Stimulated activated naive CD8-positive, alpha-beta T cell treated with anti-CD3 and anti-CD28 coated beads, Interleukin-15, amount 100 ng/mL, for 72 hours (primary cell): Measurements from ENCODE around the gene IGFN1.

ENCODE experiments used
- ATAC-seq: fragments of 150-1000 bp; cut with Tn5 transposase; 2 replicates; pipeline ENCODE4 v1.10.0; 2021; ENCODE audit warnings: mild to moderate bottlenecking, moderate library complexity
- DNase-seq, 2 donors: peaks; one replicate each; pipeline ENCODE4 v3.0.0; 2021 to 2022
- H3K27ac Mint-ChIP-seq, 2 donors: one replicate each; pipeline ENCODE4 v1.8.0; 2022; ENCODE audit warnings: mild to moderate bottlenecking in 2 of 2, mixed read lengths in 2 of 2, moderate library complexity in 2 of 2
- H3K27me3 Mint-ChIP-seq: one replicate; pipeline ENCODE4 v1.8.0; 2022; ENCODE audit warnings: mixed read lengths
- H3K4me1 Mint-ChIP-seq: one replicate; pipeline ENCODE4 v1.8.0; 2022; ENCODE audit warnings: mild to moderate bottlenecking, mixed read lengths
- H3K4me3 Mint-ChIP-seq, 2 donors: one replicate each; pipeline ENCODE4 v1.8.0; 2022; ENCODE audit warnings: mild to moderate bottlenecking in 2 of 2, mixed read lengths in 2 of 2, moderate library complexity in 1 of 2
- H3K9me3 Mint-ChIP-seq, 2 donors: one replicate each; pipeline ENCODE4 v1.8.0; 2022; ENCODE audit warnings: mixed read lengths in 2 of 2

The IGFN1 gene

DNA sequence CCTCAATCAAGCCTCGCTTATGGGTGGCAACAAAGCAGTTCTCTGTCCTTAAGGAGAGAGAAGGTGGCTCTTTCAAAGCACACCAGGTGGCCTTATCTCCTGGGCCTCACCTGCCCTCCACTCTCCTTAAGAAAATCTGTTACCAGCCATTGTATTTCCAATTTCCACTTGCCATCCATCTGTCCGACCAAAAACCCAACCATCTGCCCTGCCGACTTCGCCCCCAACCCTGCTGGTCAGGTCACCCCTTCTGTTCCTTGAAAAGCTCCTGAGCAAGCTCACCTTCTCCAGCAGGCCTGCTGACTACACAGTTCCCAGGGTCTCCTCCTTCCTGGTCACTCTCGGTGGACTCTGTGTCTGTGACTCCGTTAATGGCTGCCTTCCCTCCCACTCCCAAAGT lies 619 bp upstream of the IGFN1 start:
- no peak overlapping the region for H3K27ac Mint-ChIP-seq
- no peak overlapping the region for H3K4me3 Mint-ChIP-seq
- peaks cover 8% of the 10 kb centered on the region for H3K4me1 Mint-ChIP-seq
- peaks cover 33% of the 10 kb centered on the region for H3K27me3 Mint-ChIP-seq
- ATAC-seq, result no peak
- no peak for DNase-seq
- no peaks in the 10 kb centered on the region for H3K9me3 Mint-ChIP-seq

DNA sequence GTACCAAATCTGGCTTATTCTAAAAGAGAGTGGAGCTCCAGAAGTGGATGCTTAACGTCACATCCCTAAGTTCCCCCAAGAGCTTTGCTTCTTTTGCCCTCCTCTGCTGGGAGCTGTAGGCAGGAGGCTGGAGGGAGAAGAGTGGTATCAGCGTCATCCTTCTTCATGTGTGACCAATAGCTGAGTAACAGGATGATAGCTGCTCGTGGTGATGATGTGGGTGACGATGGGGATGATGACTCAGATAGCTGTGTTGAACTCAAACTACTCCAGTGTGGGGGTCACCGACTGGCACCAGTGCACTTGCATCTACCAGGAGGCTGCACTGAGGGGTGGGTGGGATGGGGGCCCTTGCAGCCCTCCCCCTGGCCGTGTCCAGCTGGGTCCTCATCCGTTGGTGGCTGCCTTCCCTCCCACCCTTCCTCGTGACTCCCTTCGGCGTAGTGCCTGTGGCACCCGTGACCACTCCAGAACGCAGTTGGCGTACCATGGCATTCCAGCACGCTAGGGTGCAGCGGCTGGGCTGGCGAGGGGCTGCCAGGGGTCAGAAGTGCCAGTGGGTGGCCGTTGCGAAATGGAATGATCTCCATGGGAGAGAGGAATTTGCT lies 1.1 kb downstream of the IGFN1 start:
- Mint-ChIP-seq H3K27me3 (peaks cover 30% of the 10 kb centered on the region), H3K4me3 (no peak overlapping the region), H3K4me1 (peaks cover 8% of the 10 kb centered on the region), H3K9me3 (no peaks in the 10 kb centered on the region), H3K27ac (peak overlapping the region in 1 of 2 donors; percentile 36)
- ATAC-seq (peak; percentile 92), DNase-seq (peak in 1 of 2 donors; percentile 41)

DNA sequence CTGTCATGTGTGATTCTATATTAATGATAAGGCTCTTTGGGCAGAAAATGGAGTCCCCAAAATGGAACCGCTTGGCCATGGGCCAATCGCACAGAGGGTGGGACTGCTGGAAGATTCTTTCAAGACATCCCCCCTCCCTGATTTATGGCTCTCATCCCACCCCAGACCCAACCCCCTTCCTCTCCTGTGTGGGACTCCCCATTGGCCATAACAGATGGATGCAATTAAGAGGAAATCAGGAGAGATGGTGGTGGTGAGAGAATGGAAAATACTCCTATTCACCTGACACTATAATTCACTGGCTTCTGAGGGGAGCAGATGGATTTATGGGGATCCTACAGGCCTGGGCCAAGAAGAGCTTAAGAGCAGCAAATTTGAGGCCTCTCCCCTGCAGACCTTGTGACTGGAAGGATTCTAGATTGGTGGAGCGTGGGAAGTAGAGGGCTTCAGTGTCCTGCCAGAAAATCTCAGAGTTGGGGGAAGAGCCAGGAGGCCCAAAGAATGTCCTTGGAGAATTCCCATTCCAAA lies 1.7 kb downstream of the IGFN1 start:
- DNase-seq, result no peak
- Mint-ChIP-seq H3K4me3 (no peak overlapping the region), H3K9me3 (no peaks in the 10 kb centered on the region), H3K27ac (no peak overlapping the region), H3K4me1 (peaks cover 8% of the 10 kb centered on the region), H3K27me3 (peaks cover 30% of the 10 kb centered on the region)
- ATAC-seq, result no peak

DNA sequence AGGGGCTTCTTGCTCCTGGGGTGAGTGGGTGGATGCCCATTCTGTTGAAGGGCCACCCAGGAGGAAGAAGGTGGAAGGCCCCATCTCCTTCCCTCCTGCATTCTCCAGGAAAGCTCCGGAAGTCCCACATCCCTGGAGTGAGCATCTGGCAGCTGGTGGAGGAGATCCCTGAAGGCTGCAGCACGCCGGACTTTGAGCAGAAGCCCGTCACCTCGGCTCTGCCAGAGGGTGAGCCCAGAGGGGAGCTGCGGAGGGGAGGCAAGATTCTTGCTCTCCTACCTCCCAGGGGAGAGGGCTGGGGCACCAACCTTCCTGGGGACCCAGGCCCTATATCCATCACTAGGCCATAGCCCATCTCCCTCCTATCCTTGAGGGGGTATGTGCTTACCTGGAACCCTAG lies 3.4 kb downstream of the IGFN1 start:
- peaks cover 8% of the 10 kb centered on the region for H3K4me1 Mint-ChIP-seq
- peaks cover 28% of the 10 kb centered on the region for H3K27me3 Mint-ChIP-seq
- H3K27ac Mint-ChIP-seq, result no peak overlapping the region
- H3K4me3 Mint-ChIP-seq, result no peak overlapping the region
- no peaks in the 10 kb centered on the region for H3K9me3 Mint-ChIP-seq
- DNase-seq (no peak), ATAC-seq (no peak)

DNA sequence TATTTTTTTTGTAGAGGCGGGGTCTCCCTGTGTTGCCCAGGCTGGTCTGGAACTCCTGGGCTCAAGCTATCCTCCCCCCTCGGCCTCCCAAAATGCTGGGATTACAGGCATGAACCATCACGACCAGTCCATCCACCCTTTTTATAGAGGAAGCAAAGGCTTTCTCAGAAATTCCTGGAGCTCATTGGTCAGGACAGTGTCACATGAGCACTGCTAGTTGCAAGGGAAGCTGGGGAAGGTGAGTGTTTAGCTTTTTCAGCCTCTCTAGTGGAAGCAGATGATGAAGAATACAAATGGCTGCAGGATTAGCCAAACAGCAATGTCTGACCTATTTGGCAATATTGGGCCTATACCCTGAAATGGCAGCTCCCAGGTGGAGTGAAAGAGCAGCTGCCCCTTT lies 8.0 kb downstream of the IGFN1 start:
- no peak overlapping the region for H3K27ac Mint-ChIP-seq
- H3K4me1 Mint-ChIP-seq, result no peaks in the 10 kb centered on the region
- no peak overlapping the region for H3K4me3 Mint-ChIP-seq
- ATAC-seq (no peak), DNase-seq (no peak)
- no peaks in the 10 kb centered on the region for H3K9me3 Mint-ChIP-seq
- no peaks in the 10 kb centered on the region for H3K27me3 Mint-ChIP-seq

DNA sequence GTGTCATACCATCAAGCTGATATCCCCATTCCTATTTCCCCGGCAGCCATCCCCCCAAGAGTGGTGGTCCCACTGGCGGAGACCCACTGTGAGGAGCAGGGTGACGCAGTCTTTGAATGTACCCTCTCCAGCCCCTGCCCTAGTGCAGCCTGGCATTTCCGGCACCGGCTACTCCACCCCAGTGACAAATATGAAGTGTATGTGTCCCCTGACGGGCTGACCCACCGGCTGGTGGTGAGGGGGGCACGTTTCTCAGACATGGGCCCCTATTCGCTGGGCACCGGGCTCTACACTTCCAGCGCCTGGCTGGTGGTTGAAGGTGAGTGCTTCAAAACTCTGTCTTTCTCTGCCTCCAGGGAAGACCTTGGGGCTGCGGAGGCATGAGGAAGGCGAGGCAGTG lies 14.4 kb downstream of the IGFN1 start:
- no peak for ATAC-seq
- no peaks in the 10 kb centered on the region for H3K9me3 Mint-ChIP-seq

DNA sequence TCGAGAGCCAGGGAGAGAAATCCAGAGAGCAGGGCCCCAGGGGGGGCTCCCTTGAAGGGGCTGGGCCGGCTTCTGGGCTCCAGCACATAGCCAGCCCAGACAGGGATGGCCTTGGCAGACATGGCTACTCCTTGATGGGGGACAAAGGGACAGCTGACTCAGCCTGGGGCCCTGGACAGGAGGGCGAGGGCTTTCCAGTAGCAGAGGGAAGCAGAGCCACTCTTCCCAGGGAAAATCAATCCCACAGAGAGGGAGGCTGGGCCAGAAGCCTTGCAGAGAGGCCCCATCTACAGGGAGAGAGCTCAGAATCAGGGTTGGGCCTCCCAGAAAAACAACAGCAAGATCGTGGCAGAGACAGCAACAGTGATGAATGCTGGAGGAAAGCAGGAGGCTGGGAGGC lies 15.6 kb downstream of the IGFN1 start:
- Mint-ChIP-seq H3K9me3 (no peaks in the 10 kb centered on the region), H3K4me3 (no peak overlapping the region), H3K4me1 (no peaks in the 10 kb centered on the region), H3K27ac (peak overlapping the region in 1 of 2 donors; percentile 16), H3K27me3 (peaks cover 40% of the 10 kb centered on the region)
- DNase-seq (no peak), ATAC-seq (no peak)

More for the DNA sequence above, 14.4 kb downstream of the IGFN1 start:
- Mint-ChIP-seq H3K27me3 (peaks cover 29% of the 10 kb centered on the region), H3K4me3 (no peak overlapping the region), H3K27ac (no peak overlapping the region), H3K4me1 (no peaks in the 10 kb centered on the region)
- no peak for DNase-seq

DNA sequence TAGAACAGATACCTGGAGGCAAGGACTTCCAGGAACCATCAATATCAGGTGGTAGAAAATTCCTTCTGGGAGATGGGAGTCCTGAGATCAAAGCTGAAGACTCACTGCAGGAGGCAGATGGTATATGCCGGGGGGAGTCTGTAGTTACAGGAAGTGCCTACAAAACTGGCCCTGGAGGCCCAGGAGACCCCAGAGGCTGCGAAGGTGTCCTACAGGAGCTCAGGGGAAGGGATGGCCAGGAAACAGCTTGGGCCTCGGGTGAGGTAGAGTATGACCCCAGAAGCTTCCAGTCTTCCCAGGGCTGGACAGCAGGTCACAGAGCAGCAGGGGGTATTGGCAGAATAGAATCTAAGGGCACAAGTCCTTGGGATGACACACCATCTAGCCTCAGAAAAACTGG lies 16.4 kb downstream of the IGFN1 start:
- peaks cover 49% of the 10 kb centered on the region for H3K27me3 Mint-ChIP-seq
- DNase-seq (no peak), ATAC-seq (no peak)
- no peaks in the 10 kb centered on the region for H3K4me1 Mint-ChIP-seq
- H3K9me3 Mint-ChIP-seq, result no peaks in the 10 kb centered on the region
- no peak overlapping the region for H3K4me3 Mint-ChIP-seq
- no peak overlapping the region for H3K27ac Mint-ChIP-seq

DNA sequence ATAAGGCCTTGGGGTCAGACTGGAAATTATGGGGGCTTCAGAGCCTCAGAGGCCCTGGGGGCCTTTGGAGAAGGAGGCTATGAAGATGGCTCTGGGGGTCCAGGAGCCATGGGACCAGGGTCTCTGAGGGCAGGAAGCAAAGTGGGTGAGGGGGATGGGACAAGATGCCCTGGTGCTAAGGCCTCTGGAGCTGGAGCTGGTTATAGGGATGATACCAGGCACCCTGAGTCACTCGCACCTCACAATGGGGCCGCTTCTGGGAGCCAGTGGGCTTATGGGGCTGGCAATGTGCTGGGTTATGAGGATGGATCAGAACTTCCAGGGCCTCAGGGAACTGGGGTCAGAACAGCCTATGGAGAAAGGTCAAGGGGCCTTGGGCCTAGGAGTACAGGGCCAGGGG lies 17.6 kb downstream of the IGFN1 start:
- no peak overlapping the region for H3K27ac Mint-ChIP-seq
- H3K27me3 Mint-ChIP-seq, result peaks cover 58% of the 10 kb centered on the region

DNA sequence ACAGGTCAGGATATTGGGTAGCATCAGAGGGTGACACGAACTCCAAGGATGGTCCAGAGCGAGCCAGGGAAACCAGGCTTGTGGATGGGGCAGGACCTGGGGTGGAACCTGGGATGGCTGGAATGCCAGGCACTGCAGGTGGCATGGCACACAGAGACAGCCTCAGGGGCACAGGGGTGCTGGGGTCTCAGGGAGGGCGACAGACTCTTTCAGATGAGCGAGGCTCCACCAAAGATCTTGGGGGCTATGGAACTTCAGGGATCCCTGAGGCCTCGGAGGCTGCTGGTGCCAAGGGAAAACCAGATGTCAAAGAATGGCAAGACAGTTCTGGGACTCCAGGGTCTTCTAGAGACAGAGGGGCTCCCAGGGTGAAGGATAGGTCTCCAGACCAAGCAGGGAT lies 21.4 kb downstream of the IGFN1 start:
- Mint-ChIP-seq H3K4me3 (no peak overlapping the region), H3K9me3 (no peaks in the 10 kb centered on the region), H3K27me3 (peaks cover 47% of the 10 kb centered on the region), H3K27ac (peak overlapping the region in 1 of 2 donors; percentile 14), H3K4me1 (no peaks in the 10 kb centered on the region)
- peak in 1 of 2 donors; percentile 6 for DNase-seq
- no peak for ATAC-seq

More for the DNA sequence above, 17.6 kb downstream of the IGFN1 start:
- H3K4me1 Mint-ChIP-seq, result no peaks in the 10 kb centered on the region
- ATAC-seq, result no peak
- no peak overlapping the region for H3K4me3 Mint-ChIP-seq
- no peaks in the 10 kb centered on the region for H3K9me3 Mint-ChIP-seq
- DNase-seq, result no peak

DNA sequence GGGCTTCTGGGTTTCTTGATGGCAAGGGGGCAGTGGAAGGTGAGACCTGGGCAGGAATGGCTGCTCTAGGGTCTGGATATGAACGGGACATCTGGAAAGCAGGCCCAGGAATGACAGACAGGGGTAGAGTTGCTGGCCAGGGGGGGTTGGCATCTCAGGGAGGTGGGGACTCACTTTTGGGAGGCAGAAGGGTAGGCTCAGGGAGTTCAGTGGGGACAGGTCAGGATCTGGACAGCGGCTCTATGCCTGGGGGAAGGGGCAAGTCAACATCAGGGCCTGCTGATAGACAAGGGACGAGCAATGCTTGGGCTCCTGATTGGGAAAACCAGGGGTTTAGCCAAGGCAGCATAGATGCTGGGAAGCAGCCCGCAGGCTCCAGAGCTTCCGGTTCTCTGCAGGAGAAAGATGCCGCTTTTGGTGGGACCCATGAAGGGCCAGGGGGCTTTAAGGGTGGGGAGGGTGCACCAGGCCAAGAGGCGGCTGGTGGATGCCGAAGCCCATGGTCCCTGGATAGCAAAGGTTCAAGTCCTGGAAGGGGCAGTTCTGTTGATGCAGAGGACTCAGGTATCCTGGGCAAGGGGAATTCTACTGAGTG lies 21.9 kb downstream of the IGFN1 start:
- Mint-ChIP-seq H3K4me1 (no peaks in the 10 kb centered on the region), H3K4me3 (no peak overlapping the region), H3K9me3 (no peaks in the 10 kb centered on the region), H3K27me3 (peaks cover 47% of the 10 kb centered on the region), H3K27ac (peak overlapping the region in 1 of 2 donors; percentile 14)
- ATAC-seq (no peak), DNase-seq (peak in 1 of 2 donors; percentile 7)

DNA sequence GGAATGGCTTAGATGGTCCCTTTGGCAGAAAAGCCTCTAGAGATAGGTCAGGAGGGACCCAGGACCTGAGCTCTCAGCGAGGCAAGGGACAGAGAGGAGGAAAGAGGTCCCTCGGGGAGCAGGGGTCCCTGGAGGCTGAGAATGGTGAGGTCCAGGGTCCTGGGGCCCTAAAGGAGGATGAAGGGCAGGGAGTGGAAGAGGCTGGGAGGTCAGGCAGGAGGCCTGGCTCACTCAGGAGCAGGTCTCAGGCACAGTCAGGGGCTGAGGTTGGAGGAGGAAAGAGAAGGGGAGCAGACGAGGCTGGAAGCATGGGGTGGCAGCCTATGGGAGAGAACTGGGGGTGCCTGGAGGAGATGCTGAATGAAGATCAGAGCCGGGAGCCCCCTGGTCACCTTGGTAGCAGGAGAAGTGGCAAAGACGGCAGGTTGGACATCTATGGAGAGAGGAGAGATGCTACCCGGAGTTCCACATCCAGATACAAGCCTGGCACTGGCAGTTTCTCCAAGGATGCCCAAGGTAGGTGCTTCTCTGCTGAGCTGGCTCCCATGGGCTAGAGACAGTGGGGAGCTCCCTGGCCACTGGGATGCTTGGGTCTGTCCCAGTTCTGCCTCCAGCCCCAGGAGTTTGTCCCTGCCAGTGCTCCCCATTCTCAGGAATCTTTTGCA lies 22.6 kb downstream of the IGFN1 start:
- DNase-seq (peak in 1 of 2 donors; percentile 4), ATAC-seq (no peak)
- Mint-ChIP-seq H3K4me1 (no peaks in the 10 kb centered on the region), H3K27ac (no peak overlapping the region), H3K9me3 (no peaks in the 10 kb centered on the region), H3K4me3 (no peak overlapping the region), H3K27me3 (peaks cover 47% of the 10 kb centered on the region)

DNA sequence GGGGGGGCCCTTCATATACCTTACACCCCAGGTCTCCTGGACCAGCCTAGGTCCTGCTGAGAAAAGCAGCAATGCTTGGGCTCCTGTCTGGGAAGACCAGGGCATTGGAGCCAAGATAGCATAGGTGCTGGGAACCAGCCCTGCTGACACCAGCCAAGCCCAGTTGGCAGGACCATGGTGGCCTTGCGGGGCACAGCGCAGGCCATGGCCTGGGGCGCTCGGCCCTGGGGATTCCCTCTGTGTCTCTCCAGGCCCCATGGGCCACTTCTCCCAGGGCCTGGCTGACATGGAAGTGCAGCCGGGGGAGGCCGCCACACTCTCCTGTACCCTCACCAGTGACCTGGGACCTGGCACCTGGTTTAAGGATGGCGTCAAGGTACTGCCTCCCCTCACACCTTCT lies 23.3 kb downstream of the IGFN1 start:
- Mint-ChIP-seq H3K9me3 (no peaks in the 10 kb centered on the region), H3K27me3 (peaks cover 40% of the 10 kb centered on the region), H3K4me1 (no peaks in the 10 kb centered on the region), H3K4me3 (no peak overlapping the region), H3K27ac (no peak overlapping the region)
- no peak for ATAC-seq
- no peak for DNase-seq

DNA sequence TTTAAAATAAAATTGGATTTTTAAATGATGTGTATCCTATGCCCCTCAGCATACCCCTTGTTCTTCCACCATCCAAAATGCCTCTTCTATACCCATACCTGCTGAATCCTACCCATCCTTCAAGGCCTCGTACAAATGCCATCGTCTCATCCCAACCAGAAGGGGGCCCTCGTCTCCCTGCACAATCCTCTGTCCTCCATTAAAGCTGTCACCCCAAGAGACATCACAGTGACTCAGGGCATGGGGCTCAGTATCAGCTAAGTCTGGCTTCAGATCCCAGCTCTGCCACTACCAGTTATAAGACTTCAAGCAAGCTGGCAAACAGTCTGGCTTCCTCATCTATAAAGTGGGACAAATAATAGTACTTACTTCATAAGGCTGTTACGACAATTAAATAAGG lies 23.8 kb downstream of the IGFN1 start:
- Mint-ChIP-seq H3K4me3 (no peak overlapping the region), H3K27ac (no peak overlapping the region), H3K4me1 (no peaks in the 10 kb centered on the region), H3K27me3 (peaks cover 35% of the 10 kb centered on the region), H3K9me3 (no peaks in the 10 kb centered on the region)
- ATAC-seq, result no peak
- no peak for DNase-seq

DNA sequence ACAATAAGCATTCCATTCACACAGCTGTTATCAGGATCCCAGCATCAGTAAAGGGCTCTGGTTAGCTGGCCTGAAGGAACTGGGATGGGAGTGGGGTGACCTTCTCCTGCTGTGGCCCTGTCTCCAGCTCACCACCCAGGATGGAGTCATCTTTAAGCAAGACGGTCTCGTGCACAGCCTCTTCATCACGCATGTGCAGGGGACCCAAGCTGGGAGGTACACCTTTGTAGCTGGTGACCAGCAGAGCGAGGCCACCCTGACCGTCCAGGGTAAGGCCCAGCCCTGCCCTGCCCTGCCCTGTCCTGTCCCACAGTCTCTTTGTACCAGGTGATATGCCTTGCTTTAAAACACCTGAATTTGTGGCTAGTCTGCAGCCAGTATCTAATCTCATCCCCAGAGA lies 24.3 kb downstream of the IGFN1 start:
- Mint-ChIP-seq H3K27ac (no peak overlapping the region), H3K9me3 (no peaks in the 10 kb centered on the region), H3K27me3 (peaks cover 31% of the 10 kb centered on the region), H3K4me1 (no peaks in the 10 kb centered on the region), H3K4me3 (no peak overlapping the region)
- ATAC-seq, result no peak
- DNase-seq, result no peak
